ENCODE data around the gene ADGRE3. TPM values are rescaled to one million over a fixed set of nuclear protein-coding genes. Genes with fewer than 3 reads are reported as not detected.

ADGRE3 gene
- total RNA-seq, 1 experiment from 2014 or later: not detected

DNA sequence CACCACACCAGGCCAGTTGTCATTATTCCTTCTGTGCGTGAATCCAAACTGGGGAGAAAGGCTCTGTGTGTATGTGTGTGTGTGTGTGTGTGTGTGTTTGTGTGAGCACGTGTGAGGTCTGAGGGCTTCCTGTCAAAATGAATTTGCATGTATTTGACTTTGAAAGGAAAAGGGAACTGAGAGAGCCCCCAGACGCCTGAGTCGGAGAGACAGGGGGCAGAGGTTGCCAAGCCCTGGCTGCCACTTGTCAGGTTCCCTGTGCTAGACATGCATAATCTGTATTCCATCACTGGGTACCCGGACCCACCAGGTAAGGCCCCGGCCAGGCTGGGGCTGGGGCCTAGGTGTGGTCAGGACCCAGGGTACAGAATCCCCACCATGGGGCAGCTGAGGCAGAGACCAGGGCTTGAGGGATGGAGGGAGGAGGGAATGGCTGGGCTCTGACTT lies 91.7 kb downstream of the ADGRE3 start, which contains the start of gene CLEC17A:
TSS of gene CLEC17A (plus strand) at position 191 of the 447 bp plus-strand sequence. CDS start at position 268, 77 bp downstream.
- Mint-ChIP-seq H3K27ac (no peak within 1 kb of the TSS), H3K4me1 (peaks cover 5% of the 10 kb centered on the region), H3K36me3 (no peaks in the 10 kb centered on the region), H3K27me3 (ENCODE audit: low read depth) (peaks cover 9% of the 10 kb centered on the region), H3K9me3 (no peaks in the 10 kb centered on the region), H3K4me3 (no peak within 1 kb of the TSS)
- no peak for DNase-seq (ENCODE audit: low spot score)
- ATAC-seq: no peak
- ChIA-PET CTCF (no interaction called here), POLR2A (no interaction called here)
- TF ChIP-seq, protein P1, sequence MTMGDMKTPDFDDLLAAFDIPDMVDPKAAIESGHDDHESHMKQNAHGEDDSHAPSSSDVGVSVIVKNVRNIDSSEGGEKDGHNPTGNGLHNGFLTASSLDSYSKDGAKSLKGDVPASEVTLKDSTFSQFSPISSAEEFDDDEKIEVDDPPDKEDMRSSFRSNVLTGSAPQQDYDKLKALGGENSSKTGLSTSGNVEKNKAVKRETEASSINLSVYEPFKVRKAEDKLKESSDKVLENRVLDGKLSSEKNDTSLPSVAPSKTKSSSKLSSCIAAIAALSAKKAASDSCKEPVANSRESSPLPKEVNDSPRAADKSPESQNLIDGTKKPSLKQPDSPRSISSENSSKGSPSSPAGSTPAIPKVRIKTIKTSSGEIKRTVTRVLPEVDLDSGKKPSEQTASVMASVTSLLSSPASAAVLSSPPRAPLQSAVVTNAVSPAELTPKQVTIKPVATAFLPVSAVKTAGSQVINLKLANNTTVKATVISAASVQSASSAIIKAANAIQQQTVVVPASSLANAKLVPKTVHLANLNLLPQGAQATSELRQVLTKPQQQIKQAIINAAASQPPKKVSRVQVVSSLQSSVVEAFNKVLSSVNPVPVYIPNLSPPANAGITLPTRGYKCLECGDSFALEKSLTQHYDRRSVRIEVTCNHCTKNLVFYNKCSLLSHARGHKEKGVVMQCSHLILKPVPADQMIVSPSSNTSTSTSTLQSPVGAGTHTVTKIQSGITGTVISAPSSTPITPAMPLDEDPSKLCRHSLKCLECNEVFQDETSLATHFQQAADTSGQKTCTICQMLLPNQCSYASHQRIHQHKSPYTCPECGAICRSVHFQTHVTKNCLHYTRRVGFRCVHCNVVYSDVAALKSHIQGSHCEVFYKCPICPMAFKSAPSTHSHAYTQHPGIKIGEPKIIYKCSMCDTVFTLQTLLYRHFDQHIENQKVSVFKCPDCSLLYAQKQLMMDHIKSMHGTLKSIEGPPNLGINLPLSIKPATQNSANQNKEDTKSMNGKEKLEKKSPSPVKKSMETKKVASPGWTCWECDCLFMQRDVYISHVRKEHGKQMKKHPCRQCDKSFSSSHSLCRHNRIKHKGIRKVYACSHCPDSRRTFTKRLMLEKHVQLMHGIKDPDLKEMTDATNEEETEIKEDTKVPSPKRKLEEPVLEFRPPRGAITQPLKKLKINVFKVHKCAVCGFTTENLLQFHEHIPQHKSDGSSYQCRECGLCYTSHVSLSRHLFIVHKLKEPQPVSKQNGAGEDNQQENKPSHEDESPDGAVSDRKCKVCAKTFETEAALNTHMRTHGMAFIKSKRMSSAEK (CRISPR knock-in tag; IDR thresholded peaks at IDR 0.05; ENCODE audit: borderline replicate concordance): no peak
- no peak for TF ChIP-seq ZNF423 (CRISPR knock-in tag; IDR thresholded peaks at IDR 0.05)

DNA sequence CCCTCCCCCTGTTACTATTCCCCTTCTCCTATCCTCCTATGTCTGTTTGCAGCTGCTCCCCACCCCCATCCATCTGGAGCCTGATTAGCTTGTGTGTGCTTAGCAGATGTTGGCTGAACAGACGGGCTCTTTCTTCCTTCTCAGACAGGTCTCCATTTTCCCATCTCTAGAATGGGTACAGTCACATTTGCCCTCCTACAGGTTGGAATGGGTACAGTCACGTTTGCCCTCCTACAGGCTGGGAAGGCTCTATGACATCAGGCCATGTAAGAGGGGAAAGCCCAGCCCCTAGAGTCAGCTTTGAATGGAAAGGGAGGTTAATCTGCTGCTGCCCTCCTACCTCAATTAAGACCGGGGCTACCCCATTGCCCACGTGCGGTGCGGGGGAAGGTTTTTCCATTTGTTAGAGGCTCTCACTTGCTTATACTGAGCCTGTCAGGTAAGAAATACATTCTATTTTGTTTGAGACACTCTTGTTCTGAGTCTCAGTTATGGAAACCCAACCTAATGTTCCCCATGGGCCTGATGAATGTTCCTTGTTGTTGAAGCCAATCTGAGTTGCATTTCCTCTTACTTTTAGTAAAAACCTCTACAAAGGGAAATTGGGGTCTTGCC lies 93.9 kb downstream of the ADGRE3 start:
- TF ChIP-seq TCF7 (CRISPR knock-in tag; IDR thresholded peaks at IDR 0.05; ENCODE audit: low read depth) (no peak), GTF2I (CRISPR knock-in tag; conservative IDR thresholded peaks at IDR 0.05) (peak; percentile 66; the same call in 1 of the 2 replicates)
- ChIA-PET POLR2A (no interaction called here), CTCF (interaction anchor here (1.6 kb wide), 1 partner anchor 106 kb away, joined by 7 read pairs; no protein-coding TSS in a partner anchor)
- H3K9me3 Mint-ChIP-seq: no peaks in the 10 kb centered on the region
- DNase-seq (ENCODE audit: low spot score): no peak
- peaks cover 3% of the 10 kb centered on the region for H3K27me3 Mint-ChIP-seq (ENCODE audit: low read depth)
- no peaks in the 10 kb centered on the region for H3K36me3 Mint-ChIP-seq
- peaks cover 5% of the 10 kb centered on the region for H3K4me1 Mint-ChIP-seq
- no peak overlapping the region for H3K27ac Mint-ChIP-seq
- ATAC-seq: peak; percentile 18; the same call in 1 of the 2 replicates
- H3K4me3 Mint-ChIP-seq: no peak overlapping the region

DNA sequence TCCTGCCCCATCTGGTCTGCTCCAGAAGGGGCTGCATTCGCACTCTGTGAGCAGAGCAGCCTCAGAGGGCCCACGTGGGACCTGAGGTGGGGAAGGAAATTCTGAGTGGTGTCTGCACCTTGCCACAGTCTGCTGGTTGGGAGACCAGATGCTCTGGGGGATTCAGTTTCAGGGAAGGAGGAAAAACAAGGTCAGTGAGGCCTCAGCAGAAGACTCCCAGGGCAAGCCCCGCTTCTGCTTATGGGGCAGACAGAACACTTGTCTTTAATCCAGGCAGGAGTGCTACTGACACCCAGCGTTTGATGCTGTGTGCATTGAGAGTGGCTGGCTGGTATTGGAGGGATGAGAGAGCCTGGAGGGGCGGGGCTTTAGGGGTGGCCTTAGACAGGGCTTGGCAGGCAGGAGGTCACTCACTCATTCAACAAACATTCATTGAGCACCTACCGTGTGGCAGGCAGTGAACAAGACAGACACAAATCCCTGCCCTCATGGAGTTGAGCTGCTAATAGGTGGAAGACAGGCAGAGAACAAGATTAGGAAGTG lies 96.7 kb downstream of the ADGRE3 start:
- TF ChIP-seq, protein P2, sequence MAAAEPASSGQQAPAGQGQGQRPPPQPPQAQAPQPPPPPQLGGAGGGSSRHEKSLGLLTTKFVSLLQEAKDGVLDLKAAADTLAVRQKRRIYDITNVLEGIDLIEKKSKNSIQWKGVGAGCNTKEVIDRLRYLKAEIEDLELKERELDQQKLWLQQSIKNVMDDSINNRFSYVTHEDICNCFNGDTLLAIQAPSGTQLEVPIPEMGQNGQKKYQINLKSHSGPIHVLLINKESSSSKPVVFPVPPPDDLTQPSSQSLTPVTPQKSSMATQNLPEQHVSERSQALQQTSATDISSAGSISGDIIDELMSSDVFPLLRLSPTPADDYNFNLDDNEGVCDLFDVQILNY (CRISPR knock-in tag; IDR thresholded peaks at IDR 0.05): no peak
- TF ChIP-seq, protein P3, sequence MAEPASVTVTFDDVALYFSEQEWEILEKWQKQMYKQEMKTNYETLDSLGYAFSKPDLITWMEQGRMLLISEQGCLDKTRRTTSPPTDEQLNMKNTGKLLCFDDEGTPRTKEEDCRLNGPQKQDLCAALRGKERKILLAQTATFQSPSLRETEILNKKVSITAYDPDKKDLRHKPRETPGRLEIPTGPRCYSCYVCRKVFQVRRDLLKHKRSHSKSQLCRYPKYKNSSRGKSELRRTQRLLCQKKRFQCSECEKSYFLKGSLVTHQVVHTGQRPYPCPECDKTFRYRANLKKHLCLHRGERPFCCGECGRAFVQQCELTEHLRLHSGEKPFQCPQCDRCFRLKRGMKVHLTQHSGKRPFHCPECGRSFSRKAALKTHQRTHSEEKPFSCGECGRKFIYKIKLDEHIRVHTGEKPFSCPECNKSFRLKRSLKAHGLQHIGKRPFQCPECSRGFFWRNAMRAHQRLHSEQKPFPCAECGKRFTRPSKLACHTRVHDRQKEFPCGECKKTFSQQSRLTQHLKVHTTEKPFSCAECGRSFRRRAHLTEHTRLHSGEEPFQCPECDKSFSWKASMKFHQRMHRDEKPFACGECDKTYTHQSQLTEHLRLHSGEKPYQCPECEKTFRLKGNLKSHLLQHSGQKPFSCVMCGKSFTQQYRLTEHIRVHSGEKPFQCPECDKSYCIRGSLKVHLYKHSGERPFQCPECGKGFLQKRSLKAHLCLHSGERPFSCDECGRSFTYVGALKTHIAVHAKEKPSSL (CRISPR knock-in tag; conservative IDR thresholded peaks at IDR 0.05): no peak
- TF ChIP-seq, protein P4, sequence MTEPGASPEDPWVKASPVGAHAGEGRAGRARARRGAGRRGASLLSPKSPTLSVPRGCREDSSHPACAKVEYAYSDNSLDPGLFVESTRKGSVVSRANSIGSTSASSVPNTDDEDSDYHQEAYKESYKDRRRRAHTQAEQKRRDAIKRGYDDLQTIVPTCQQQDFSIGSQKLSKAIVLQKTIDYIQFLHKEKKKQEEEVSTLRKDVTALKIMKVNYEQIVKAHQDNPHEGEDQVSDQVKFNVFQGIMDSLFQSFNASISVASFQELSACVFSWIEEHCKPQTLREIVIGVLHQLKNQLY (CRISPR knock-in tag; IDR thresholded peaks at IDR 0.05): no peak
- TF ChIP-seq, protein P5, sequence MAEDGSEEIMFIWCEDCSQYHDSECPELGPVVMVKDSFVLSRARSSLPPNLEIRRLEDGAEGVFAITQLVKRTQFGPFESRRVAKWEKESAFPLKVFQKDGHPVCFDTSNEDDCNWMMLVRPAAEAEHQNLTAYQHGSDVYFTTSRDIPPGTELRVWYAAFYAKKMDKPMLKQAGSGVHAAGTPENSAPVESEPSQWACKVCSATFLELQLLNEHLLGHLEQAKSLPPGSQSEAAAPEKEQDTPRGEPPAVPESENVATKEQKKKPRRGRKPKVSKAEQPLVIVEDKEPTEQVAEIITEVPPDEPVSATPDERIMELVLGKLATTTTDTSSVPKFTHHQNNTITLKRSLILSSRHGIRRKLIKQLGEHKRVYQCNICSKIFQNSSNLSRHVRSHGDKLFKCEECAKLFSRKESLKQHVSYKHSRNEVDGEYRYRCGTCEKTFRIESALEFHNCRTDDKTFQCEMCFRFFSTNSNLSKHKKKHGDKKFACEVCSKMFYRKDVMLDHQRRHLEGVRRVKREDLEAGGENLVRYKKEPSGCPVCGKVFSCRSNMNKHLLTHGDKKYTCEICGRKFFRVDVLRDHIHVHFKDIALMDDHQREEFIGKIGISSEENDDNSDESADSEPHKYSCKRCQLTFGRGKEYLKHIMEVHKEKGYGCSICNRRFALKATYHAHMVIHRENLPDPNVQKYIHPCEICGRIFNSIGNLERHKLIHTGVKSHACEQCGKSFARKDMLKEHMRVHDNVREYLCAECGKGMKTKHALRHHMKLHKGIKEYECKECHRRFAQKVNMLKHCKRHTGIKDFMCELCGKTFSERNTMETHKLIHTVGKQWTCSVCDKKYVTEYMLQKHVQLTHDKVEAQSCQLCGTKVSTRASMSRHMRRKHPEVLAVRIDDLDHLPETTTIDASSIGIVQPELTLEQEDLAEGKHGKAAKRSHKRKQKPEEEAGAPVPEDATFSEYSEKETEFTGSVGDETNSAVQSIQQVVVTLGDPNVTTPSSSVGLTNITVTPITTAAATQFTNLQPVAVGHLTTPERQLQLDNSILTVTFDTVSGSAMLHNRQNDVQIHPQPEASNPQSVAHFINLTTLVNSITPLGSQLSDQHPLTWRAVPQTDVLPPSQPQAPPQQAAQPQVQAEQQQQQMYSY (CRISPR knock-in tag; IDR thresholded peaks at IDR 0.05): no peak
- TF ChIP-seq RORB (CRISPR knock-in tag; IDR thresholded peaks at IDR 0.05): no peak
- H3K27ac Mint-ChIP-seq: peak overlapping the region; percentile 51; the same call in 1 of the 2 replicates
- ChIA-PET POLR2A (no interaction called here), CTCF (interaction anchor here (0.7 to 7.4 kb wide), 2 partner anchors 109 to 1492 kb away, joined by 4 to 224 read pairs; partner anchors contain the start of gene ZNF333)
- no peaks in the 10 kb centered on the region for H3K36me3 Mint-ChIP-seq
- H3K9me3 Mint-ChIP-seq: no peaks in the 10 kb centered on the region
- no peak overlapping the region for H3K4me3 Mint-ChIP-seq
- H3K27me3 Mint-ChIP-seq (ENCODE audit: low read depth): no peaks in the 10 kb centered on the region; the same call in 1 of the 2 replicates
- no peak for DNase-seq (ENCODE audit: low spot score)
- ATAC-seq: peak; percentile 79
- H3K4me1 Mint-ChIP-seq: peaks cover 8% of the 10 kb centered on the region; the same call in 1 of the 2 replicates
